Peyer's patch (tissue), 4 donors: Measurements from ENCODE around the gene WAS. TPM values are rescaled to one million over a fixed set of nuclear protein-coding genes. Genes with fewer than 3 reads are reported as not detected.

ENCODE experiments used
- DNase-seq, 3 donors: peaks; one replicate each; pipeline ENCODE4 v3.0.0-alpha.2; 2017 to 2019
- H3K27ac ChIP-seq, 4 donors: fragments of 200-600 bp; sonication (generic); one replicate each; pipeline ENCODE4 v1.5.1; 2016 to 2019
- H3K27me3 ChIP-seq, 2 donors: fragments of 200-600 bp; sonication (generic); one replicate each; pipeline ENCODE4 v1.5.1; 2019
- H3K36me3 ChIP-seq, 3 donors: fragments of 200-600 bp; sonication (generic); one replicate each; pipeline ENCODE4 v1.5.1; 2016 to 2019
- H3K4me1 ChIP-seq, 4 donors: fragments of 200-600 bp; sonication (generic); one replicate each; pipeline ENCODE4 v1.5.1; 2016 to 2019
- H3K4me3 ChIP-seq, 4 donors: fragments of 200-600 bp; sonication (generic); 1 replicate in 3 of 4; 2 replicates in 1 of 4; pipeline ENCODE4 v1.5.1; 2016 to 2019; ENCODE audit warnings: mild to moderate bottlenecking in 1 of 4
- H3K9me3 ChIP-seq, 4 donors: fragments of 200-600 bp; sonication (generic); one replicate each; pipeline ENCODE4 v1.5.1; 2016 to 2019; ENCODE audit warnings: mild to moderate bottlenecking in 1 of 4
- POLR2A ChIP-seq, 2 donors: fragments of 450-650 bp; IDR thresholded peaks; one replicate each; pipeline ENCODE4 v1.5.1; 2017; ENCODE audit warnings: antibody characterized with exemption in 2 of 2, mild to moderate bottlenecking in 2 of 2, moderate library complexity in 2 of 2
- total RNA-seq, 4 donors: library from RNA; depleted of rRNA; stranded (reverse); fragments of >200 nt; gene quantifications; one replicate each; pipeline ENCODE4 v1.1.0, GENCODE V29; 2016
- TF ChIP-seq, protein P1 (sequence below), 6 experiments: fragments of 450-650 bp in 4 of 6; fragments of 200-600 bp in 2 of 6; sonication (generic) in 1 of 6; IDR thresholded peaks; one replicate each; pipeline ENCODE4 v1.5.1; 2017 to 2019; ENCODE audit warnings: antibody characterized with exemption in 6 of 6, mild to moderate bottlenecking in 3 of 6, moderate library complexity in 1 of 6

WAS gene
- total RNA-seq, 4 donors from 2014 or later, result 3.5 to 45.4 (median 7.6) TPM

DNA sequence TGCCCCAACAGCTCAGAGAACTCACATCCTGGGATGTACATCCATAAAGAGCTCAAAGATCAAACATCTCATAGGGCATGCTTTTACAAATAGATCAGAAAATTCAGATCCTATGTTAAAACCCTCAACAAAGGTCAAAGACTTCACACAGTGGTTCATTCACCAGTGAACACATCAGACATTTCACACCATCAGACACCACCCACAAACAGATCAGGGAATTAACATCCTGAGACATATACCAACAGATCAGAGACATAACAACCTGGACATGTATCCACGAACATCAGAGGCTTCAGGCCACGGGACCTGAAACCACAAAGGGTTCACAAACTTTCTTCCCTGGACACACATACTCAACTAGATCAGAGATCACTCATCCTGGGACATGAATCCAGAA, 36.4 kb downstream of the WAS start:
- Histone ChIP-seq H3K27me3 (no peaks in the 10 kb centered on the region), H3K4me1 (no peaks in the 10 kb centered on the region), H3K4me3 (no peak overlapping the region), H3K27ac (no peak overlapping the region), H3K36me3 (no peaks in the 10 kb centered on the region), H3K9me3 (no peaks in the 10 kb centered on the region)
- DNase-seq, result no peak
- TF ChIP-seq, protein P1, sequence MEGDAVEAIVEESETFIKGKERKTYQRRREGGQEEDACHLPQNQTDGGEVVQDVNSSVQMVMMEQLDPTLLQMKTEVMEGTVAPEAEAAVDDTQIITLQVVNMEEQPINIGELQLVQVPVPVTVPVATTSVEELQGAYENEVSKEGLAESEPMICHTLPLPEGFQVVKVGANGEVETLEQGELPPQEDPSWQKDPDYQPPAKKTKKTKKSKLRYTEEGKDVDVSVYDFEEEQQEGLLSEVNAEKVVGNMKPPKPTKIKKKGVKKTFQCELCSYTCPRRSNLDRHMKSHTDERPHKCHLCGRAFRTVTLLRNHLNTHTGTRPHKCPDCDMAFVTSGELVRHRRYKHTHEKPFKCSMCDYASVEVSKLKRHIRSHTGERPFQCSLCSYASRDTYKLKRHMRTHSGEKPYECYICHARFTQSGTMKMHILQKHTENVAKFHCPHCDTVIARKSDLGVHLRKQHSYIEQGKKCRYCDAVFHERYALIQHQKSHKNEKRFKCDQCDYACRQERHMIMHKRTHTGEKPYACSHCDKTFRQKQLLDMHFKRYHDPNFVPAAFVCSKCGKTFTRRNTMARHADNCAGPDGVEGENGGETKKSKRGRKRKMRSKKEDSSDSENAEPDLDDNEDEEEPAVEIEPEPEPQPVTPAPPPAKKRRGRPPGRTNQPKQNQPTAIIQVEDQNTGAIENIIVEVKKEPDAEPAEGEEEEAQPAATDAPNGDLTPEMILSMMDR (IDR thresholded peaks at IDR 0.05), result no peak
- no peak for TF ChIP-seq POLR2A (IDR thresholded peaks at IDR 0.05)

GRCh38 chrX:48720577-48721250, 37.1 kb downstream of the WAS start:
- TF ChIP-seq, protein P1 (IDR thresholded peaks at IDR 0.05), result no peak
- TF ChIP-seq POLR2A (IDR thresholded peaks at IDR 0.05), result no peak
- DNase-seq, result no peak
- H3K4me3 ChIP-seq, result no peak overlapping the region
- peak overlapping the region in 1 of 4 donors; percentile 13 for H3K27ac ChIP-seq
- no peaks in the 10 kb centered on the region for H3K27me3 ChIP-seq
- no peaks in the 10 kb centered on the region for H3K4me1 ChIP-seq
- H3K36me3 ChIP-seq, result no peaks in the 10 kb centered on the region
- H3K9me3 ChIP-seq, result no peaks in the 10 kb centered on the region

- Histone ChIP-seq H3K27me3 (no peaks in the 10 kb centered on the region), H3K4me1 (no peaks in the 10 kb centered on the region), H3K27ac (no peak overlapping the region), H3K4me3 (no peak overlapping the region), H3K36me3 (no peaks in the 10 kb centered on the region), H3K9me3 (no peaks in the 10 kb centered on the region)
- DNase-seq, result no peak
- TF ChIP-seq, protein P1 (IDR thresholded peaks at IDR 0.05), result no peak
- TF ChIP-seq POLR2A (IDR thresholded peaks at IDR 0.05), result no peak
Observed at GRCh38 chrX:48721916-48722315, 38.3 kb downstream of the WAS start.

GRCh38 chrX:48726596-48726995, 43.0 kb downstream of the WAS start:
- no peaks in the 10 kb centered on the region for H3K9me3 ChIP-seq
- H3K4me1 ChIP-seq, result no peaks in the 10 kb centered on the region
- no peak for TF ChIP-seq POLR2A (IDR thresholded peaks at IDR 0.05)
- TF ChIP-seq, protein P1 (IDR thresholded peaks at IDR 0.05), result no peak
- H3K4me3 ChIP-seq, result no peak overlapping the region
- H3K36me3 ChIP-seq, result no peaks in the 10 kb centered on the region
- H3K27me3 ChIP-seq, result no peaks in the 10 kb centered on the region
- no peak for DNase-seq
- no peak overlapping the region for H3K27ac ChIP-seq

DNA sequence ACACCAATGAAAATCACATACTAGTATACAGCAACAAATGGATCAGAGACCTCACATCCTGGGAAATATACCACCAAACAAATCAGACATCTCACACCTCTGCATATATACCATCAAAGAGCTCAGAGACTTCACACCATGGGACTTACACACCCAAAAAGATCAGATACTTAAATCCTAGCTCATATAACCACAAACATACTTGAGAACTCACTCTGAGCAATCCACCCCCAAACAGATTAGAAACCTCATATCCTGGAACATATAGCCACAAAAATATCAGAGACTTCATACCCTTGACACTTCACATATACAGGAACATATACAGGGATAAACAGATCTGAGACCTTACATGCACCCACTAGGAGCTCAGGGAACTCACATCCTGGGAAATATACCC, 45.1 kb downstream of the WAS start:
- DNase-seq, result no peak
- Histone ChIP-seq H3K4me1 (no peaks in the 10 kb centered on the region), H3K4me3 (no peak overlapping the region), H3K27ac (no peak overlapping the region), H3K9me3 (no peaks in the 10 kb centered on the region), H3K36me3 (no peaks in the 10 kb centered on the region), H3K27me3 (no peaks in the 10 kb centered on the region)
- TF ChIP-seq POLR2A (IDR thresholded peaks at IDR 0.05), result no peak
- TF ChIP-seq, protein P1 (IDR thresholded peaks at IDR 0.05), result no peak

DNA sequence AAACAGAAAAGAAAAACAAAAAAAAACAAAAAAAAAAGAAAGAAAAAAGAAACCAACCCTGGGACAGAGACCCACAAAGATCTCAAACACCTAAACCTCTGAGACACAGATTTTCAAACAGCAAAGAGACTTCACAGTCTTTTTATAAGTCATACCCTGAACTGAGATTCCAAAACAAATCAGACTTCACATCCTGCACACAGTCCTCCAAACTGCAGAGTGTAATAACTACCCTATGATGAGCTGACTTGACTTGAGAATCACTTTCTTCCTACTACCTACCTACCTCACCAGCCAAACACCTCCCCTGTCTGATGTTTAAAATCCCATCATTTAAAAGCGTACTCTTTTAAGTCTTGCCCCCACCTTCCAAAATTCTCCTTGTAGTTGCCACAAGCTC, 52.7 kb downstream of the WAS start:
- H3K27ac ChIP-seq, result no peak overlapping the region
- no peak for TF ChIP-seq POLR2A (IDR thresholded peaks at IDR 0.05)
- TF ChIP-seq, protein P1 (IDR thresholded peaks at IDR 0.05), result no peak
- DNase-seq, result no peak
- no peak overlapping the region for H3K4me3 ChIP-seq
- no peaks in the 10 kb centered on the region for H3K9me3 ChIP-seq
- no peaks in the 10 kb centered on the region for H3K36me3 ChIP-seq
- no peaks in the 10 kb centered on the region for H3K4me1 ChIP-seq
- no peaks in the 10 kb centered on the region for H3K27me3 ChIP-seq
